Kidney (tissue), 14 donors: ENCODE data around the gene EPSTI1. TPM values are rescaled to one million over a fixed set of nuclear protein-coding genes. Genes with fewer than 3 reads are reported as not detected.

ENCODE experiments used
- DNase-seq, 5 donors: peaks; one replicate each; pipeline ENCODE4 v3.0.0-alpha.2; 2013 to 2020
- FAIRE-seq: peaks from 2 replicates; lab custom pipeline; 2012; peaks lifted over from hg19 to GRCh38; lab: Jason Lieb, UNC
- H3K27ac ChIP-seq, 2 donors: one replicate each; pipeline ENCODE4 v1.7.0; 2013; ENCODE audit warnings: low read depth in 2 of 2, low read length in 2 of 2, inconsistent platforms in 1 of 2
- H3K27me3 ChIP-seq: one replicate; pipeline ENCODE4 v1.7.1; 2013; ENCODE audit warnings: low read length, inconsistent platforms; ENCODE audit not compliant: control insufficient read depth, insufficient read depth
- H3K36me3 ChIP-seq, 3 donors: one replicate each; pipeline versions ENCODE4 v1.7.0 to v1.7.1; 2013; ENCODE audit warnings: low read length in 3 of 3, control low read depth in 1 of 3, inconsistent platforms in 1 of 3; ENCODE audit not compliant: insufficient read depth in 3 of 3, control insufficient read depth in 2 of 3
- H3K4me1 ChIP-seq, 3 donors: one replicate each; pipeline versions ENCODE4 v1.7.0 to v1.7.1; 2013; ENCODE audit warnings: low read length in 3 of 3, inconsistent platforms in 1 of 3, low read depth in 1 of 3; ENCODE audit not compliant: control insufficient read depth in 2 of 3, insufficient read depth in 2 of 3
- H3K4me3 ChIP-seq, 3 donors: one replicate each; pipeline versions ENCODE4 v1.7.0 to v1.8.1; 2013; ENCODE audit warnings: low read length in 3 of 3, control low read depth in 1 of 3, inconsistent platforms in 1 of 3
- H3K9ac ChIP-seq, 3 donors: one replicate each; pipeline versions ENCODE4 v1.7.0 to v1.7.1; 2013; ENCODE audit warnings: low read length in 3 of 3, control low read depth in 1 of 3, inconsistent platforms in 1 of 3
- H3K9me3 ChIP-seq, 3 donors: one replicate each; pipeline versions ENCODE4 v1.7.0 to v1.7.1; 2013; ENCODE audit warnings: low read length in 3 of 3, control low read depth in 1 of 3, inconsistent platforms in 1 of 3; ENCODE audit not compliant: control insufficient read depth in 2 of 3, insufficient read depth in 1 of 3
- intact Hi-C: fragments of 100-400 bp; cut with DNase I; formaldehyde crosslinking; loops from one replicate; pipeline ENCODE4 v1.11.1; 2022
- polyA plus RNA-seq: library from polyadenylated mRNA; stranded (reverse); fragments of 350-450 nt; fragmentation: Illumina TruSeq; extraction: RNeasy Lipid Tissue Mini Kit (QIAGEN cat#74804); gene quantifications from one replicate; pipeline ENCODE4 v1.2.3, GENCODE V29; 2014; ENCODE audit warnings: low read depth, low replicate concordance; ENCODE audit not compliant: insufficient read depth
- total RNA-seq: library from RNA; stranded (reverse); fragmentation: NEBNext Ultra II Directional; extraction: Animal tissue kit (Norgen Biotek cat#: 25700); gene quantifications from one replicate; pipeline ENCODE4 v1.2.1, GENCODE V29; 2021
- TF ChIP-seq, protein P1 (sequence below): IDR thresholded peaks from 3 replicates; pipeline ENCODE4 v1.5.1; 2012; ENCODE audit warnings: mild to moderate bottlenecking, moderate library complexity, borderline replicate concordance; ENCODE audit not compliant: insufficient read depth; ENCODE audit errors: extremely low read depth
- donor health status: control.
- donor health status: control.
- donor health status: control.
- donor health status: control.
- donor health status: control.
- donor health status: DM: yes; HTN: yes; CAD: no.
- donor health status: Normal renal cell carcinoma (clear cell type).

The EPSTI1 gene
- total and polyA plus RNA-seq, 2 donors from 2014 or later = 11.2 to 12.2 TPM

GRCh38 chr13:42924344-42924743 is 67.7 kb downstream of the EPSTI1 start:
- Histone ChIP-seq H3K4me3 (no peak overlapping the region), H3K27ac (no peak overlapping the region), H3K36me3 (no peaks in the 10 kb centered on the region), H3K4me1 (no peaks in the 10 kb centered on the region), H3K27me3 (no peaks in the 10 kb centered on the region), H3K9me3 (peaks cover 0 to 5% (median 0%) of the 10 kb centered on the region in 3 donors), H3K9ac (no peak overlapping the region)
- FAIRE-seq = no peak
- peak in 2 of 5 donors; percentile 3 to 16 for DNase-seq
- TF ChIP-seq, protein P1, sequence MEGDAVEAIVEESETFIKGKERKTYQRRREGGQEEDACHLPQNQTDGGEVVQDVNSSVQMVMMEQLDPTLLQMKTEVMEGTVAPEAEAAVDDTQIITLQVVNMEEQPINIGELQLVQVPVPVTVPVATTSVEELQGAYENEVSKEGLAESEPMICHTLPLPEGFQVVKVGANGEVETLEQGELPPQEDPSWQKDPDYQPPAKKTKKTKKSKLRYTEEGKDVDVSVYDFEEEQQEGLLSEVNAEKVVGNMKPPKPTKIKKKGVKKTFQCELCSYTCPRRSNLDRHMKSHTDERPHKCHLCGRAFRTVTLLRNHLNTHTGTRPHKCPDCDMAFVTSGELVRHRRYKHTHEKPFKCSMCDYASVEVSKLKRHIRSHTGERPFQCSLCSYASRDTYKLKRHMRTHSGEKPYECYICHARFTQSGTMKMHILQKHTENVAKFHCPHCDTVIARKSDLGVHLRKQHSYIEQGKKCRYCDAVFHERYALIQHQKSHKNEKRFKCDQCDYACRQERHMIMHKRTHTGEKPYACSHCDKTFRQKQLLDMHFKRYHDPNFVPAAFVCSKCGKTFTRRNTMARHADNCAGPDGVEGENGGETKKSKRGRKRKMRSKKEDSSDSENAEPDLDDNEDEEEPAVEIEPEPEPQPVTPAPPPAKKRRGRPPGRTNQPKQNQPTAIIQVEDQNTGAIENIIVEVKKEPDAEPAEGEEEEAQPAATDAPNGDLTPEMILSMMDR = no peak
- intact Hi-C loops = no loop called here

GRCh38 chr13:42907745-42908144 is 84.3 kb downstream of the EPSTI1 start:
- no peaks in the 10 kb centered on the region for H3K27me3 ChIP-seq
- H3K4me1 ChIP-seq = no peaks in the 10 kb centered on the region
- H3K4me3 ChIP-seq = no peak overlapping the region
- no peak overlapping the region for H3K27ac ChIP-seq
- intact Hi-C loops = no loop called here
- DNase-seq (no peak), FAIRE-seq (no peak)
- H3K36me3 ChIP-seq = no peaks in the 10 kb centered on the region
- no peaks in the 10 kb centered on the region for H3K9me3 ChIP-seq
- H3K9ac ChIP-seq = no peak overlapping the region
- TF ChIP-seq, protein P1 = no peak

GRCh38 chr13:42906257-42906656 is 85.8 kb downstream of the EPSTI1 start:
- no peaks in the 10 kb centered on the region for H3K27me3 ChIP-seq
- no peak overlapping the region for H3K4me3 ChIP-seq
- H3K27ac ChIP-seq = no peak overlapping the region
- DNase-seq (peak in 3 of 5 donors; percentile 30 to 56 (median 46)), FAIRE-seq (no peak)
- H3K4me1 ChIP-seq = no peaks in the 10 kb centered on the region
- H3K9me3 ChIP-seq = no peaks in the 10 kb centered on the region
- intact Hi-C loops = no loop called here
- H3K9ac ChIP-seq = no peak overlapping the region
- H3K36me3 ChIP-seq = no peaks in the 10 kb centered on the region
- TF ChIP-seq, protein P1 = no peak

DNA sequence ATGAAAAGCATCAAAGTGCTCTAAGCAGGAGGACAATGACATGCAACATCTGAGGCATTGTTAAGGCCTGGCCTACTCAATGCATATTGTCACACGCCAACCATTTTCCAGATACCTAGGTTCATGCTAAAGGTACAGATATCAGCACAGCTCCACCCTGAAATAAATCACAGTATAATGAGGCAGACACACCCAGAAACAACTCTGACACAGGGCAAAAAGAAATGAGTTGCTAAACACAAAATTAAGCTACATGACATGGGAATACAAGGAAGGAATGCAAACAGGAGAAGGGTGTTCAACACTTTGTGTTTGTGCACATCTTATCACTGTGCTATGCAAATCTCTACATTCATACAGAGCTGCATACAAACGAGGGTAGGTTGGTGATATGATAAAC is 86.5 kb downstream of the EPSTI1 start:
- FAIRE-seq = no peak
- no peak for DNase-seq
- no peaks in the 10 kb centered on the region for H3K27me3 ChIP-seq
- no peaks in the 10 kb centered on the region for H3K36me3 ChIP-seq
- intact Hi-C loops = no loop called here
- TF ChIP-seq, protein P1 = no peak
- no peak overlapping the region for H3K27ac ChIP-seq
- H3K9ac ChIP-seq = no peak overlapping the region
- H3K4me1 ChIP-seq = no peaks in the 10 kb centered on the region
- no peaks in the 10 kb centered on the region for H3K9me3 ChIP-seq
- H3K4me3 ChIP-seq = no peak overlapping the region
